Colonic mucosa (tissue), 4 donors: Measurements from ENCODE around the gene EHHADH. TPM values are rescaled to one million over a fixed set of nuclear protein-coding genes. Genes with fewer than 3 reads are reported as not detected.
A peak's percentile ranks its signal among the peaks of the same experiment; 100 is the strongest.
"Not testable (repeated sequence)": the region's sequence is repeated elsewhere in the genome, so short reads cannot be mapped to it uniquely, and the experiment has no call there.

ENCODE experiments used
- DNase-seq: peaks from one replicate; pipeline ENCODE4 v3.0.0-alpha.2; 2020
- H3K27ac ChIP-seq: fragments of 200-600 bp; one replicate; pipeline ENCODE4 v1.8.0; 2021
- H3K27me3 ChIP-seq: fragments of 200-600 bp; one replicate; pipeline ENCODE4 v1.8.0; 2021
- H3K36me3 ChIP-seq: fragments of 200-600 bp; one replicate; pipeline ENCODE4 v1.8.0; 2021
- H3K4me1 ChIP-seq: fragments of 200-600 bp; one replicate; pipeline ENCODE4 v1.8.0; 2021; ENCODE audit warnings: mild to moderate bottlenecking
- H3K4me3 ChIP-seq: fragments of 200-600 bp; one replicate; pipeline ENCODE4 v1.8.0; 2021
- H3K9ac ChIP-seq, 2 donors: one replicate each; pipeline ENCODE4 v1.7.0; 2013; ENCODE audit warnings: control low read depth in 2 of 2, low read depth in 2 of 2, low read length in 2 of 2
- H3K9me3 ChIP-seq: fragments of 200-600 bp; one replicate; pipeline ENCODE4 v1.8.0; 2021
- intact Hi-C: fragments of 100-400 bp; cut with DNase I; formaldehyde crosslinking; loops from one replicate; pipeline ENCODE4 v1.14.1; 2022
- total RNA-seq, 2 donors: library from RNA; stranded (reverse); fragmentation: NEBNext Ultra II Directional in 1 of 2; extraction: Animal tissue kit (Norgen Biotek cat#: 25700) in 1 of 2; gene quantifications; one replicate each; pipeline ENCODE4 v1.2.1, GENCODE V29; 2021
- TF ChIP-seq, protein P1 (sequence below): fragments of 200-600 bp; IDR thresholded peaks from one replicate; pipeline ENCODE4 v1.8.0; 2022; ENCODE audit warnings: antibody characterized with exemption, mild to moderate bottlenecking
- donor health status: healthy.
- donor health status: DM: no; HTN: no; CAD: no.
- donor health status: DM: no; HTN: no; CAD: no.

Gene EHHADH
- total RNA-seq, 2 donors from 2014 or later, result 32.7 to 48.9 TPM

GRCh38 chr3:185263423-185263822 lies 9.6 kb upstream of the EHHADH start:
- no peaks in the 10 kb centered on the region for H3K9me3 ChIP-seq
- TF ChIP-seq, protein P1, sequence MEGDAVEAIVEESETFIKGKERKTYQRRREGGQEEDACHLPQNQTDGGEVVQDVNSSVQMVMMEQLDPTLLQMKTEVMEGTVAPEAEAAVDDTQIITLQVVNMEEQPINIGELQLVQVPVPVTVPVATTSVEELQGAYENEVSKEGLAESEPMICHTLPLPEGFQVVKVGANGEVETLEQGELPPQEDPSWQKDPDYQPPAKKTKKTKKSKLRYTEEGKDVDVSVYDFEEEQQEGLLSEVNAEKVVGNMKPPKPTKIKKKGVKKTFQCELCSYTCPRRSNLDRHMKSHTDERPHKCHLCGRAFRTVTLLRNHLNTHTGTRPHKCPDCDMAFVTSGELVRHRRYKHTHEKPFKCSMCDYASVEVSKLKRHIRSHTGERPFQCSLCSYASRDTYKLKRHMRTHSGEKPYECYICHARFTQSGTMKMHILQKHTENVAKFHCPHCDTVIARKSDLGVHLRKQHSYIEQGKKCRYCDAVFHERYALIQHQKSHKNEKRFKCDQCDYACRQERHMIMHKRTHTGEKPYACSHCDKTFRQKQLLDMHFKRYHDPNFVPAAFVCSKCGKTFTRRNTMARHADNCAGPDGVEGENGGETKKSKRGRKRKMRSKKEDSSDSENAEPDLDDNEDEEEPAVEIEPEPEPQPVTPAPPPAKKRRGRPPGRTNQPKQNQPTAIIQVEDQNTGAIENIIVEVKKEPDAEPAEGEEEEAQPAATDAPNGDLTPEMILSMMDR, result no peak
- H3K36me3 ChIP-seq, result no peaks in the 10 kb centered on the region
- no peak for DNase-seq
- H3K4me1 ChIP-seq, result no peaks in the 10 kb centered on the region
- no peak overlapping the region for H3K27ac ChIP-seq
- no peak overlapping the region for H3K4me3 ChIP-seq
- intact Hi-C loops, result no loop called here
- no peak overlapping the region for H3K9ac ChIP-seq
- no peaks in the 10 kb centered on the region for H3K27me3 ChIP-seq

DNA sequence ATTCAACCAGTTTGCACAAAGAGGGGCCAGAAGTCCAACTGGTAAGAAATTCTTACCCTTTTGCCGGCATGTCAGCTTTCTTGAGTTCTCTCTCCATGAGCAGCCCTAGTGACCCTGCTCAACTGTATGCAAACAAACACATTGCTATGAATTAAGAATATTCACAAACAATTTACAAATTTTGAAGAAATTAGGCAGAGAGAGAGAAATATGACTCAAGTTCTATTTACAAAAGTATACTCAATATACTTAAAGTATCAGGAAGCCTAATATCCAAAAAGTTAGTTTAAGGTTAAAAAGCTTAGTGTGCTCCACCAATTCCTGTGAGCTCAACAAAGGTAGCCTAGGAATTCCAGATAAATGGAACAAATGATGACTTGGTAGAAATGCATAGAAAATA lies 3.5 kb upstream of the EHHADH start:
- Histone ChIP-seq H3K4me3 (no peak overlapping the region), H3K27ac (no peak overlapping the region), H3K27me3 (no peaks in the 10 kb centered on the region), H3K36me3 (no peaks in the 10 kb centered on the region), H3K9ac (no peak overlapping the region), H3K9me3 (no peaks in the 10 kb centered on the region), H3K4me1 (no peaks in the 10 kb centered on the region)
- TF ChIP-seq, protein P1, result no peak
- no peak for DNase-seq
- intact Hi-C loops, result no loop called here

GRCh38 chr3:185254799-185255198 lies 950 bp upstream of the EHHADH start:
- intact Hi-C loops, result no loop called here
- Histone ChIP-seq H3K9me3 (no peaks in the 10 kb centered on the region), H3K27ac (no peak overlapping the region), H3K9ac (no peak overlapping the region), H3K36me3 (no peaks in the 10 kb centered on the region), H3K27me3 (no peaks in the 10 kb centered on the region), H3K4me3 (no peak overlapping the region), H3K4me1 (no peaks in the 10 kb centered on the region)
- no peak for DNase-seq
- TF ChIP-seq, protein P1, result no peak

DNA sequence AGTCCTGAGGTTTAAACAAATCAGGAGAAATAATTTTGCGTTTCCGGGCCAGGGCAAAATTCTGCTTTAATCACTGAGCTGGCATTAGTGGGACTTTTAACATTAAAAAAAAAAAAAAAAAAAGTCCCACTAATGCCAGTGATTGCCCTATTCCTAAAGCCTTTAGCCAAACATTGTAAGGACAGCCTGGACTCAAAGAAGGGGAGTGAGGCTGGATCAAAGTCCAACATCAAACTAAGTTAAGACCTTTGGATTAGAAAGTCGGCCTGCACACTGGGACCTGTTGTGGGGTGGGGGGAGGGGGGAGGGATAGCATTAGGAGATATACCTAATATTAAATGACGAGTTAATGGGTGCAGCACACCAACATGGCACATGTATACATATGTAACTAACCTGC lies 716 bp downstream of the EHHADH start:
- DNase-seq, H3K9me3 ChIP-seq, H3K27me3 ChIP-seq, H3K36me3 ChIP-seq, H3K9ac ChIP-seq, intact Hi-C loops, H3K4me1 ChIP-seq, H3K27ac ChIP-seq: not testable (repeated sequence)
- peak overlapping the region; percentile 42 for H3K4me3 ChIP-seq

GRCh38 chr3:185251272-185251671 lies 2.6 kb downstream of the EHHADH start:
- H3K27me3 ChIP-seq, result no peaks in the 10 kb centered on the region
- no peak overlapping the region for H3K9ac ChIP-seq
- H3K4me3 ChIP-seq, result no peak overlapping the region
- DNase-seq, result no peak
- no peaks in the 10 kb centered on the region for H3K4me1 ChIP-seq
- H3K36me3 ChIP-seq, result no peaks in the 10 kb centered on the region
- H3K9me3 ChIP-seq, result no peaks in the 10 kb centered on the region
- TF ChIP-seq, protein P1, result no peak
- intact Hi-C loops, result no loop called here
- H3K27ac ChIP-seq, result no peak overlapping the region

GRCh38 chr3:185250653-185251052 lies 3.2 kb downstream of the EHHADH start:
- no peaks in the 10 kb centered on the region for H3K27me3 ChIP-seq
- intact Hi-C loops, result no loop called here
- H3K9ac ChIP-seq, result no peak overlapping the region
- no peaks in the 10 kb centered on the region for H3K9me3 ChIP-seq
- no peaks in the 10 kb centered on the region for H3K4me1 ChIP-seq
- no peak overlapping the region for H3K4me3 ChIP-seq
- DNase-seq, result no peak
- TF ChIP-seq, protein P1, result no peak
- no peaks in the 10 kb centered on the region for H3K36me3 ChIP-seq
- H3K27ac ChIP-seq, result no peak overlapping the region
